ENCODE measurements around the gene CLNK. TPM values are rescaled to one million over a fixed set of nuclear protein-coding genes. Genes with fewer than 3 reads are reported as not detected.

CLNK gene
- total and polyA plus RNA-seq, 2 experiments from 2014 or later = not detected

DNA sequence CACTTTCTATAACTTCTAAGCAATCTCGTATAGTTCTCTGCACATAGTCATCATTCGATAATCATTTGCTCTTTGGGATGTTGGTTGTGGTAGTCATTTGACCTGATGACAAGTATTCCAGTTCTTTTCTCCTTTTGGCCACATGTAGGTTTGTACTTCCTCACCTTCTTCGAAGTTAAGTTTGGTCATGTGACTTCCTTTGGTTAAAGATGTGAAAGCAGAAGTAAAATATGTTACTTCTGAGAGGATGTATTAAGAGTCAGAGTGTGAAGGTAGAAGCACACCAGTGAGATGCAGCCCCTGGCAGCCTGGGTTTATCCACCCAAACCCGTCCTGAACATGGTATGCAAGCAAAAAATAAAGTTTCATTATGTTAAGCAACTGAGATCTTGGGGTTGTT is 178.5 kb downstream of the CLNK start:
- no peak overlapping the region for H3K27ac ChIP-seq
- no peaks in the 10 kb centered on the region for H3K79me2 ChIP-seq
- 87% methylated on average over 4 of the region's 4 CpGs for WGBS (ENCODE audit: low lambda C conversion rate, missing lambda C conversion rate)
- TF ChIP-seq, protein P1, sequence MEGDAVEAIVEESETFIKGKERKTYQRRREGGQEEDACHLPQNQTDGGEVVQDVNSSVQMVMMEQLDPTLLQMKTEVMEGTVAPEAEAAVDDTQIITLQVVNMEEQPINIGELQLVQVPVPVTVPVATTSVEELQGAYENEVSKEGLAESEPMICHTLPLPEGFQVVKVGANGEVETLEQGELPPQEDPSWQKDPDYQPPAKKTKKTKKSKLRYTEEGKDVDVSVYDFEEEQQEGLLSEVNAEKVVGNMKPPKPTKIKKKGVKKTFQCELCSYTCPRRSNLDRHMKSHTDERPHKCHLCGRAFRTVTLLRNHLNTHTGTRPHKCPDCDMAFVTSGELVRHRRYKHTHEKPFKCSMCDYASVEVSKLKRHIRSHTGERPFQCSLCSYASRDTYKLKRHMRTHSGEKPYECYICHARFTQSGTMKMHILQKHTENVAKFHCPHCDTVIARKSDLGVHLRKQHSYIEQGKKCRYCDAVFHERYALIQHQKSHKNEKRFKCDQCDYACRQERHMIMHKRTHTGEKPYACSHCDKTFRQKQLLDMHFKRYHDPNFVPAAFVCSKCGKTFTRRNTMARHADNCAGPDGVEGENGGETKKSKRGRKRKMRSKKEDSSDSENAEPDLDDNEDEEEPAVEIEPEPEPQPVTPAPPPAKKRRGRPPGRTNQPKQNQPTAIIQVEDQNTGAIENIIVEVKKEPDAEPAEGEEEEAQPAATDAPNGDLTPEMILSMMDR (IDR thresholded peaks at IDR 0.05; ENCODE audit: poor library complexity) = no peak
- TF ChIP-seq EZH2 (IDR thresholded peaks at IDR 0.05; ENCODE audit: borderline replicate concordance) (no peak), EZH2phosphoT487 (IDR thresholded peaks at IDR 0.05; ENCODE audit: low read depth, severe bottlenecking, unreplicated experiment) (no peak)
- H3K27me3 ChIP-seq = no peaks in the 10 kb centered on the region
- no peak overlapping the region for H2AFZ ChIP-seq
- H3K9me2 ChIP-seq (replicated peaks; ENCODE audit: insufficient read depth) = no peaks in the 10 kb centered on the region
- DNase-seq (ENCODE audit: low spot score) = no peak
- no peak overlapping the region for H3K4me2 ChIP-seq
- H4K20me1 ChIP-seq (ENCODE audit: insufficient read depth, poor library complexity, severe bottlenecking) = no peaks in the 10 kb centered on the region
- no peaks in the 10 kb centered on the region for H3K9me3 ChIP-seq (ENCODE audit: low read depth)
- H3K4me1 ChIP-seq (ENCODE audit: insufficient read depth) = no peaks in the 10 kb centered on the region
- no peaks in the 10 kb centered on the region for H3K36me3 ChIP-seq (replicated peaks; ENCODE audit: insufficient read depth, low read depth)
- no peak overlapping the region for H3K4me3 ChIP-seq

DNA sequence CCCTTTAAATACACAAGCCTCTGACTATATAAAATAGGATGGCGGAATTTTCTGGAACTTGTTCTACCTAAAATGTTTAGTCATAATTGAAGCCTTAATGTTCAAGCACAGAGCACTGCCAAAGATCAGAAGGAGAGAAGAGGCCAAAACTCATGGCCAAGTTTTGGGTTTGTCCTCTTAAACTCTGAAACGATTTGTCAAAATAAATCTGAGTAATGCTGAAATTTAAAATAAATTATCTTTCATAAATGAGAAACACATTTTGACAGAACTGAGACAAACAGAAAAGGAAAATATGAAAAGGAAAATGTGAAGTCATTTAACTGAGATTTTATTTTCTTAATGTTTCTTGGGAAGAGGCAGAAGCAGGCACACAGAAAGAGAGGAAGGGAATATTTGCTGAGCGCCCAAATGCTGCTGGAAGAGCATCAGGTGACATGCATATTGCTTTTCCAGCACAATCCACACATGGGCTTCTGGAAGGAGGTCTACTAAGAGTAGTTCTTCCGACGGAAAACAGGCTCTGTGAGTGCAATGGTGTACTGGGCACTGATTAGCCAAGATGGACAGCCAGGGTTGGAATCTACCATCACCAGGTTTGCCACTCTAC is 179.9 kb downstream of the CLNK start:
- Histone ChIP-seq H3K9me2 (replicated peaks; ENCODE audit: insufficient read depth) (no peaks in the 10 kb centered on the region), H3K4me3 (no peak overlapping the region), H3K27ac (no peak overlapping the region), H3K27me3 (no peaks in the 10 kb centered on the region), H3K4me2 (no peak overlapping the region), H3K4me1 (ENCODE audit: insufficient read depth) (no peaks in the 10 kb centered on the region), H2AFZ (no peak overlapping the region), H4K20me1 (ENCODE audit: insufficient read depth, poor library complexity, severe bottlenecking) (no peaks in the 10 kb centered on the region), H3K79me2 (no peaks in the 10 kb centered on the region), H3K36me3 (replicated peaks; ENCODE audit: insufficient read depth, low read depth) (no peaks in the 10 kb centered on the region), H3K9me3 (ENCODE audit: low read depth) (no peaks in the 10 kb centered on the region)
- TF ChIP-seq EZH2phosphoT487 (IDR thresholded peaks at IDR 0.05; ENCODE audit: low read depth, severe bottlenecking, unreplicated experiment) = no peak
- no peak for TF ChIP-seq EZH2 (IDR thresholded peaks at IDR 0.05; ENCODE audit: borderline replicate concordance)
- TF ChIP-seq, protein P1 (IDR thresholded peaks at IDR 0.05; ENCODE audit: poor library complexity) = no peak
- 89% methylated on average over 5 of the region's 5 CpGs for WGBS (ENCODE audit: low lambda C conversion rate, missing lambda C conversion rate)
- DNase-seq (ENCODE audit: low spot score) = no peak

DNA sequence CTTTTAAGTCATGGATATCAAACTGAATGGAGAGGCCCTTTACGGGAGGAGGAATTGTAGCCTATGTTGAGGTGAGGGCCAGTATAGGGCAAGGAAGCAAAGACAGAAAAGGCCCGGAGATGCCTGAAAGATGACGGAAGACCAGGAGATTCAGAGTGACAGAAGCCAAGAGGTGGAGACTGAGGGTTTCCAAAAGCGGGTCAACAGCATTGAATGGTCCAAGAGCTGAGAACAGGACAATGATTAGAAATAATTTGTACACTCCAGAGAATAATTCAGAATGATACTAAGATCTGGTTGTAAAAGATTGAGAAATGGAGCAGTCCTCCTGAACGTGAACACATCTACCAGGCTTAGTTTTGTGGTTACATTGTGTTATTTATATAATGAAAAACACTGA is 181.9 kb downstream of the CLNK start:
- DNase-seq (ENCODE audit: low spot score) = no peak
- TF ChIP-seq, protein P1 (IDR thresholded peaks at IDR 0.05; ENCODE audit: poor library complexity) = no peak
- TF ChIP-seq EZH2 (IDR thresholded peaks at IDR 0.05; ENCODE audit: borderline replicate concordance) = no peak
- no peak for TF ChIP-seq EZH2phosphoT487 (IDR thresholded peaks at IDR 0.05; ENCODE audit: low read depth, severe bottlenecking, unreplicated experiment)
- Histone ChIP-seq H3K4me2 (no peak overlapping the region), H4K20me1 (ENCODE audit: insufficient read depth, poor library complexity, severe bottlenecking) (no peaks in the 10 kb centered on the region), H3K27ac (no peak overlapping the region), H3K27me3 (no peaks in the 10 kb centered on the region), H3K36me3 (replicated peaks; ENCODE audit: insufficient read depth, low read depth) (no peaks in the 10 kb centered on the region), H3K4me3 (no peak overlapping the region), H3K9me2 (replicated peaks; ENCODE audit: insufficient read depth) (no peaks in the 10 kb centered on the region), H3K4me1 (ENCODE audit: insufficient read depth) (no peaks in the 10 kb centered on the region), H3K79me2 (no peaks in the 10 kb centered on the region), H2AFZ (no peak overlapping the region), H3K9me3 (ENCODE audit: low read depth) (no peaks in the 10 kb centered on the region)
- 96% methylated on average over 5 of the region's 5 CpGs for WGBS (ENCODE audit: low lambda C conversion rate, missing lambda C conversion rate)
